CD4-positive, alpha-beta T cell (primary cell): ENCODE results near the gene SPATC1L. TPM values are rescaled to one million over a fixed set of nuclear protein-coding genes. Genes with fewer than 3 reads are reported as not detected.

Experiments
- ATAC-seq: fragments of 200-7000 bp; cut with Tn5 transposase; one replicate; pipeline ENCODE4 v1.10.0; 2022; ENCODE audit warnings: mild to moderate bottlenecking; ENCODE audit not compliant: poor library complexity
- CTCF ChIA-PET: fragments of 350-600 bp; sonication (Branson Sonifier 250); formaldehyde crosslinking; loops from one replicate; lab custom pipeline; 2021; ENCODE audit warnings: antibody characterized with exemption, inconsistent platforms; lab: Charles Lee
- POLR2A ChIA-PET: fragments of 350-600 bp; sonication (Branson Sonifier 250); formaldehyde crosslinking; loops from one replicate; lab custom pipeline; 2021; ENCODE audit warnings: antibody characterized with exemption, inconsistent platforms; lab: Charles Lee
- DNase-seq, 14 experiments: peaks; one replicate each; pipeline ENCODE4 v3.0.0-alpha.2; 2013 to 2020; ENCODE audit warnings: mixed read lengths in 2 of 14
- H3K27ac ChIP-seq, 2 donors: one replicate each; pipeline versions ENCODE4 v1.5.1 to v1.7.0; 2013; ENCODE audit warnings: low read length in 2 of 2, low read depth in 1 of 2, mild to moderate bottlenecking in 1 of 2
- H3K27me3 ChIP-seq, 2 experiments: 1 replicate in 1 of 2; 2 replicates in 1 of 2; pipeline versions ENCODE4 v1.6.1 to v1.7.0; 2013; ENCODE audit warnings: low read length in 2 of 2, control low read depth in 1 of 2, mild to moderate bottlenecking in 1 of 2, moderate library complexity in 1 of 2; ENCODE audit not compliant: insufficient read depth in 2 of 2, control insufficient read depth in 1 of 2
- H3K36me3 ChIP-seq: one replicate; pipeline ENCODE4 v1.6.1; 2013; ENCODE audit warnings: low read length, control low read depth; ENCODE audit not compliant: insufficient read depth
- H3K4me1 ChIP-seq: one replicate; pipeline ENCODE4 v1.6.1; 2013; ENCODE audit warnings: low read length, control low read depth; ENCODE audit not compliant: insufficient read depth
- H3K4me3 ChIP-seq: one replicate; pipeline ENCODE4 v1.5.1; 2013; ENCODE audit warnings: mild to moderate bottlenecking, low read length, moderate library complexity
- H3K9me3 ChIP-seq, 2 experiments: 1 replicate in 1 of 2; 2 replicates in 1 of 2; pipeline versions ENCODE4 v1.6.1 to v1.7.0; 2013; ENCODE audit warnings: low read length in 2 of 2, mild to moderate bottlenecking in 2 of 2, control low read depth in 1 of 2, moderate library complexity in 1 of 2; ENCODE audit not compliant: control insufficient read depth in 1 of 2, insufficient read depth in 1 of 2
- H3K27ac Mint-ChIP-seq: one replicate; pipeline ENCODE4 v1.8.0; 2020; ENCODE audit warnings: mixed read lengths
- H3K27me3 Mint-ChIP-seq: one replicate; pipeline ENCODE4 v1.8.0; 2021; ENCODE audit warnings: mixed read lengths
- H3K36me3 Mint-ChIP-seq: one replicate; pipeline ENCODE4 v1.8.0; 2021; ENCODE audit warnings: low read depth, mixed read lengths
- H3K4me1 Mint-ChIP-seq: one replicate; pipeline ENCODE4 v1.8.0; 2021; ENCODE audit warnings: low read depth, mixed read lengths
- H3K4me3 Mint-ChIP-seq: one replicate; pipeline ENCODE4 v1.8.0; 2020; ENCODE audit warnings: mild to moderate bottlenecking, mixed read lengths
- H3K9me3 Mint-ChIP-seq: one replicate; pipeline ENCODE4 v1.8.0; 2020; ENCODE audit warnings: mixed read lengths
- intact Hi-C, 2 experiments: fragments of 100-400 bp; cut with DNase I in 1 of 2; cut with micrococcal nuclease in 1 of 2; formaldehyde crosslinking; loops; one replicate each; pipeline versions ENCODE4 v1.15.1 to v1.9.0; 2023 to 2025; cut with DNase I, micrococcal nuclease
- total RNA-seq, 174 experiments: library from RNA in 2 of 174; stranded (reverse) in 2 of 174; gene quantifications; one replicate each; pipeline ENCODE4 v1.2.3 and lab custom pipeline; 2021 to 2026
- TF ChIP-seq, protein P1 (sequence below): fragments of 200-600 bp; IDR thresholded peaks from one replicate; pipeline ENCODE4 v1.8.0; 2022; ENCODE audit warnings: antibody characterized with exemption, mild to moderate bottlenecking

The SPATC1L gene
- total RNA-seq, 2 experiments from 2014 or later: 2.8 to 3.0 TPM

DNA sequence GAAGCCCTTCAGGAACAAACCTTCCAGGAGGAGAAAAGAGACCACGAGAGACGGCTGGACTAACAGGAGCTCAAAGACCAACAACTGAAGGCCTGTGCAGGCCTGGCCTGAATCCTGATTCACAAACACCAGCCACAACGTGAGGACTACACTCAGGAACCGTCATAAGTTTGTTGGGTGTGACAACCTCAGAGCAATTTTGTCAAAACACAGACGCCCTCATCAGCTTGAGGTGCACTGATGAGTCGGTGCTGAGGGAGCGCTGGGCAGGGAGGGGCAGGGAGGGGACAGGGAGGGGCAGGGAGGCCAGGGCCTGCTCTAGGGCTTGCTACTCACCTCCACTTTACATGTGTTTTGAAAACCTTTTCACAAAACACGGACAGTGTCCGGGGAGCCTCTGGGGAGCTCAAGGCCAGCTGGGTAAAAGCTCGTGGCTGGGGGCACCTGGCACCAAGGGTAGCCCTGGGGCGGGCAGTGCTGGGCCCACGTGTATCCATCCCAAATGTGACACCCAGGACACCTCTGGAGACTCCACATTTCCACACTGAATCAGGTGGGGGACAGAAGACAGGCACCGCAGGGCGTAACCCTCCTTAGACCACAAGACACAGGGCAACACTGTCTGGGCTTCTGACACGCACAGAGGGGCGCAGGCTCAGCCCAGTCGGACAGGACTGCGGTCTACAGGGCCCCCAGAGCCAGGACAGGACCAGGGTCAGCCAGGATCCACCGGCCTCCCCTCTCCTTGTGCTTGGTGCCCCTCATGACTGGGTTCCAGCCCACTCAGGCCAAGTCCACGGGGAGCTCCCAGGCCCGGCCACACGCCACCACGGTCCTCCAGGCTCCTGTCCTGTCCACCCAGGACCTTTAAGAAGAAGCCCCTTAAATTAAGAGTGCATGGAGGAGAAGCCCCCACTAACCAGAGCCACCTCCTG lies 27.8 kb upstream of the SPATC1L start:
- Mint-ChIP-seq H3K4me3 (no peak overlapping the region), H3K4me1 (no peaks in the 10 kb centered on the region), H3K36me3 (peaks cover 24% of the 10 kb centered on the region), H3K27ac (no peak overlapping the region), H3K9me3 (no peaks in the 10 kb centered on the region), H3K27me3 (no peaks in the 10 kb centered on the region)
- peaks cover 16% of the 10 kb centered on the region for H3K36me3 ChIP-seq
- no peak overlapping the region for H3K27ac ChIP-seq
- ChIA-PET CTCF (no interaction called here), POLR2A (no interaction called here)
- no peaks in the 10 kb centered on the region for H3K4me1 ChIP-seq
- H3K4me3 ChIP-seq: no peak overlapping the region
- intact Hi-C loops: no loop called here
- TF ChIP-seq, protein P1, sequence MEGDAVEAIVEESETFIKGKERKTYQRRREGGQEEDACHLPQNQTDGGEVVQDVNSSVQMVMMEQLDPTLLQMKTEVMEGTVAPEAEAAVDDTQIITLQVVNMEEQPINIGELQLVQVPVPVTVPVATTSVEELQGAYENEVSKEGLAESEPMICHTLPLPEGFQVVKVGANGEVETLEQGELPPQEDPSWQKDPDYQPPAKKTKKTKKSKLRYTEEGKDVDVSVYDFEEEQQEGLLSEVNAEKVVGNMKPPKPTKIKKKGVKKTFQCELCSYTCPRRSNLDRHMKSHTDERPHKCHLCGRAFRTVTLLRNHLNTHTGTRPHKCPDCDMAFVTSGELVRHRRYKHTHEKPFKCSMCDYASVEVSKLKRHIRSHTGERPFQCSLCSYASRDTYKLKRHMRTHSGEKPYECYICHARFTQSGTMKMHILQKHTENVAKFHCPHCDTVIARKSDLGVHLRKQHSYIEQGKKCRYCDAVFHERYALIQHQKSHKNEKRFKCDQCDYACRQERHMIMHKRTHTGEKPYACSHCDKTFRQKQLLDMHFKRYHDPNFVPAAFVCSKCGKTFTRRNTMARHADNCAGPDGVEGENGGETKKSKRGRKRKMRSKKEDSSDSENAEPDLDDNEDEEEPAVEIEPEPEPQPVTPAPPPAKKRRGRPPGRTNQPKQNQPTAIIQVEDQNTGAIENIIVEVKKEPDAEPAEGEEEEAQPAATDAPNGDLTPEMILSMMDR: no peak
- ATAC-seq (no peak), DNase-seq (peak in 1 of 14 experiments; percentile 17)
- H3K27me3 ChIP-seq: no peaks in the 10 kb centered on the region
- no peaks in the 10 kb centered on the region for H3K9me3 ChIP-seq

DNA sequence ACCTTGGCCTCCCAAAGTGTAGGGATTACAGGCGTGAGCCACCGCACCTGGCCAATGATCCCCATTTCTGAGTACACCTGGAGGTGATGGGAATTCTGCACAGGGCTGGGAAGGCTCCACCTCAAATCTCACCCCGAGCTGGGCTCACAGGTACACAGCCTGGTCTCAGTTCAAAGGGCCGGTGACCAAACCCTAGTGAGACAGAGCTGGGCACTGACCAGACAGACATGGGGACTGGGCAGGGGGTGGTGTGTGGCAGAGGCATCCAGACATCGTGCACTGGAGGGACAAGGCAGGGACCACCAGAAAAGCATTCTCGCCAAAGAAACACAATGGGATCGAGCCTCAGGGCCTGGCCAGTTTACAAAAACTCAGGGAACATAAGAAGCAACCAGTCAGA lies 27.1 kb upstream of the SPATC1L start:
- CTCF ChIA-PET: no interaction called here
- DNase-seq (no peak), ATAC-seq (no peak)
- TF ChIP-seq, protein P1: no peak
- Mint-ChIP-seq H3K36me3 (peaks cover 28% of the 10 kb centered on the region), H3K9me3 (no peaks in the 10 kb centered on the region), H3K4me3 (no peak overlapping the region), H3K27me3 (no peaks in the 10 kb centered on the region), H3K27ac (no peak overlapping the region), H3K4me1 (no peaks in the 10 kb centered on the region)
- Histone ChIP-seq H3K27me3 (no peaks in the 10 kb centered on the region), H3K36me3 (peaks cover 23% of the 10 kb centered on the region), H3K4me1 (no peaks in the 10 kb centered on the region), H3K4me3 (no peak overlapping the region), H3K27ac (no peak overlapping the region), H3K9me3 (no peaks in the 10 kb centered on the region)
- POLR2A ChIA-PET: no interaction called here
- intact Hi-C loops: no loop called here

DNA sequence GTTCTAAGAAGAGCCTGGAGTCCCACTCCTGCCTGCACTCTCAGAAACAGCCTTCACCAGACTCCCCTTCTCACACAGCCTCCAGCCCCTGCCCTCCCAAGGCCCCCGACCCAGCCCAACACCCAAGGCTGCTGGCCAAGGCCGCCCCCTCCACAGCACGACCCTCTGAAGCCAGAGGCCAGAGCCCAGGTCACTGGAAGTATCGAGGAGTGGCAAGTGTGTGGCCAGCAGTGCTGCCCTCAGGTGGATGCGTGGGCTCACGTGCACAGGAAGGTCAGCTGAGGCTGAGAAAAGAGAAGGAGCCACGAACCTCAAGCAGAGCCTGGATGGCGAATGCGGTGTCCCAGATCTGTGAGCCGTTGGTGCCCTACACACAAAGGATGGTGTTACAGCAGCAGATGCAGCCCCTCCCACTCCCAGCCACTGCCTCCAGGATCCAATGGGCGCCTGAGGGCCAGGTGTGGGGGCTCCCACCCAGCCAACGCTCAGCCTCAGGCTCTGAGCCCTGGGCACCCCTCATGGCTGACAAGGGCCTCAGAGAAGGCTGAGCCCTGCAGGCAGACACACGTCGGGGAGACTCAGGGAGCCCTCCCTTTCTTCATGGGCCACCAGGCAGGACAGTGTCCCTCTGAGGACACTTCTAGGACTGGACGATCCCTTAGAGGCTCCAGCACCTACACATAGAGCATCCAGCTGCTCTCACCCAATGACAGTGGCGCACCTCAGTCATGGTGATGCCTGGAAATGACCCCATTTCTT lies 26.3 kb upstream of the SPATC1L start:
- H3K9me3 Mint-ChIP-seq: no peaks in the 10 kb centered on the region
- intact Hi-C loops: no loop called here
- H3K36me3 Mint-ChIP-seq: peaks cover 28% of the 10 kb centered on the region
- H3K27ac Mint-ChIP-seq: no peak overlapping the region
- Histone ChIP-seq H3K9me3 (no peaks in the 10 kb centered on the region), H3K27ac (no peak overlapping the region), H3K4me3 (no peak overlapping the region), H3K36me3 (peaks cover 26% of the 10 kb centered on the region), H3K27me3 (no peaks in the 10 kb centered on the region), H3K4me1 (no peaks in the 10 kb centered on the region)
- CTCF ChIA-PET: no interaction called here
- H3K27me3 Mint-ChIP-seq: no peaks in the 10 kb centered on the region
- no peak overlapping the region for H3K4me3 Mint-ChIP-seq
- ATAC-seq (no peak), DNase-seq (peak in 1 of 14 experiments; percentile 15)
- TF ChIP-seq, protein P1: no peak
- H3K4me1 Mint-ChIP-seq: no peaks in the 10 kb centered on the region
- POLR2A ChIA-PET: no interaction called here
